Activated CD8-positive, alpha-beta T cell treated with anti-CD3 and anti-CD28 coated beads for 36 hours (primary cell): ENCODE results near the gene CYP4B1. TPM values are rescaled to one million over a fixed set of nuclear protein-coding genes. Genes with fewer than 3 reads are reported as not detected.

Experiments
- ATAC-seq: fragments of 200-7000 bp; cut with Tn5 transposase; one replicate; pipeline ENCODE4 v1.10.0; 2021; ENCODE audit warnings: mild to moderate bottlenecking, moderate library complexity
- CTCF ChIA-PET: fragments of 350-600 bp; sonication (Branson Sonifier 250); formaldehyde crosslinking; loops from one replicate; lab custom pipeline; 2021; ENCODE audit warnings: antibody characterized with exemption; lab: Charles Lee
- POLR2A ChIA-PET: fragments of 350-600 bp; sonication (Branson Sonifier 250); formaldehyde crosslinking; loops from one replicate; lab custom pipeline; 2021; ENCODE audit warnings: antibody characterized with exemption; lab: Charles Lee
- DNase-seq: peaks from one replicate; pipeline ENCODE4 v3.0.0-alpha.2; 2020
- H3K27ac Mint-ChIP-seq: one replicate; pipeline ENCODE4 v1.8.0; 2021; ENCODE audit warnings: mild to moderate bottlenecking, mixed read lengths
- H3K27me3 Mint-ChIP-seq: one replicate; pipeline ENCODE4 v1.8.0; 2021; ENCODE audit warnings: mixed read lengths
- H3K36me3 Mint-ChIP-seq: one replicate; pipeline ENCODE4 v1.8.0; 2021; ENCODE audit warnings: low read depth, mixed read lengths
- H3K4me1 Mint-ChIP-seq: one replicate; pipeline ENCODE4 v1.8.0; 2021; ENCODE audit warnings: low read depth, mixed read lengths
- H3K4me3 Mint-ChIP-seq: one replicate; pipeline ENCODE4 v1.8.0; 2021; ENCODE audit warnings: mild to moderate bottlenecking, moderate library complexity, mixed read lengths
- H3K9me3 Mint-ChIP-seq: one replicate; pipeline ENCODE4 v1.8.0; 2021; ENCODE audit warnings: mixed read lengths
- CTCF ChIP-seq: fragments of 200-600 bp; IDR thresholded peaks from one replicate; pipeline ENCODE4 v1.8.0; 2022; ENCODE audit warnings: antibody characterized with exemption, mild to moderate bottlenecking
- intact Hi-C: fragments of 100-400 bp; cut with micrococcal nuclease; formaldehyde crosslinking; loops from one replicate; pipeline ENCODE4 v1.10.0; 2022
- total RNA-seq, 2 experiments: library from RNA; stranded (reverse); gene quantifications; one replicate each; pipeline ENCODE4 v1.2.3, GENCODE V29; 2021

CYP4B1 gene
- total RNA-seq, 2 experiments from 2014 or later = not detected

GRCh38 chr1:46815133-46815532 is 16.3 kb downstream of the CYP4B1 start:
- ChIA-PET CTCF (no interaction called here), POLR2A (no interaction called here)
- Mint-ChIP-seq H3K27ac (no peak overlapping the region), H3K27me3 (no peaks in the 10 kb centered on the region), H3K4me1 (no peaks in the 10 kb centered on the region), H3K9me3 (no peaks in the 10 kb centered on the region), H3K4me3 (no peak overlapping the region), H3K36me3 (no peaks in the 10 kb centered on the region)
- ATAC-seq (no peak), DNase-seq (no peak)
- intact Hi-C loops = no loop called here
- no peak for TF ChIP-seq CTCF

GRCh38 chr1:46816930-46817329 is 18.1 kb downstream of the CYP4B1 start:
- Mint-ChIP-seq H3K36me3 (no peaks in the 10 kb centered on the region), H3K27me3 (peaks cover 2% of the 10 kb centered on the region), H3K4me3 (no peak overlapping the region), H3K27ac (no peak overlapping the region), H3K9me3 (no peaks in the 10 kb centered on the region), H3K4me1 (no peaks in the 10 kb centered on the region)
- ATAC-seq = no peak
- intact Hi-C loops = no loop called here
- TF ChIP-seq CTCF = no peak
- ChIA-PET POLR2A (no interaction called here), CTCF (no interaction called here)
- DNase-seq = no peak

- POLR2A ChIA-PET = no interaction called here
- H3K27me3 Mint-ChIP-seq = peaks cover 2% of the 10 kb centered on the region
- no peak for TF ChIP-seq CTCF
- no peaks in the 10 kb centered on the region for H3K4me1 Mint-ChIP-seq
- H3K36me3 Mint-ChIP-seq = no peaks in the 10 kb centered on the region
- no peak overlapping the region for H3K4me3 Mint-ChIP-seq
- intact Hi-C loops = no loop called here
- CTCF ChIA-PET = no interaction called here
- ATAC-seq = no peak
- no peaks in the 10 kb centered on the region for H3K9me3 Mint-ChIP-seq
- H3K27ac Mint-ChIP-seq = no peak overlapping the region
- DNase-seq = no peak
These were observed 19.0 kb downstream of the CYP4B1 start for GRCh38 chr1:46817814-46818213.

- H3K9me3 Mint-ChIP-seq = no peaks in the 10 kb centered on the region
- H3K27ac Mint-ChIP-seq = no peak overlapping the region
- DNase-seq (no peak), ATAC-seq (no peak)
- no peak overlapping the region for H3K4me3 Mint-ChIP-seq
- H3K36me3 Mint-ChIP-seq = no peaks in the 10 kb centered on the region
- H3K4me1 Mint-ChIP-seq = no peaks in the 10 kb centered on the region
- intact Hi-C loops = no loop called here
- ChIA-PET POLR2A (no interaction called here), CTCF (no interaction called here)
- TF ChIP-seq CTCF = no peak
- peaks cover 2% of the 10 kb centered on the region for H3K27me3 Mint-ChIP-seq
These were observed 19.7 kb downstream of the CYP4B1 start for GRCh38 chr1:46818591-46818990.

- DNase-seq = no peak
- ATAC-seq = no peak
- ChIA-PET POLR2A (no interaction called here), CTCF (no interaction called here)
- no peaks in the 10 kb centered on the region for H3K9me3 Mint-ChIP-seq
- no peaks in the 10 kb centered on the region for H3K36me3 Mint-ChIP-seq
- H3K27ac Mint-ChIP-seq = no peak overlapping the region
- peaks cover 2% of the 10 kb centered on the region for H3K27me3 Mint-ChIP-seq
- no peak for TF ChIP-seq CTCF
- intact Hi-C loops = no loop called here
- H3K4me1 Mint-ChIP-seq = no peaks in the 10 kb centered on the region
- H3K4me3 Mint-ChIP-seq = no peak overlapping the region
These were observed 20.5 kb downstream of the CYP4B1 start for GRCh38 chr1:46819335-46819734.
